ENCODE results near the gene MUSK. TPM values are rescaled to one million over a fixed set of nuclear protein-coding genes. Genes with fewer than 3 reads are reported as not detected.

The MUSK gene
- total RNA-seq (2022; extraction: Qiagen RNA extraction; ENCODE audit: low read depth) = not detected in 5 replicates

GRCh38 chr9:110668570-110669167 lies at the start of gene MUSK:
MUSK (plus strand) TSS chr9:110668791; CDS start chr9:110668905, 114 bp downstream.

Other genes with a start within 250 kb of the MUSK start
- 1.2 to 1.7 TPM (median 1.6 TPM) in 5 replicates for gene SVEP1, start 89.0 kb upstream of the MUSK start, total RNA-seq (2022; extraction: Qiagen RNA extraction; ENCODE audit: low read depth)